Liver (tissue), 9 donors: Measurements from ENCODE around the gene MAP3K4. TPM values are rescaled to one million over a fixed set of nuclear protein-coding genes. Genes with fewer than 3 reads are reported as not detected.

ENCODE experiments used
- DNase-seq: peaks from one replicate; pipeline ENCODE4 v3.0.0-alpha.2; 2017; ENCODE audit warnings: low spot score
- H3K27ac ChIP-seq, 2 donors: one replicate each; pipeline ENCODE4 v1.7.0; 2013; ENCODE audit warnings: inconsistent platforms in 2 of 2, low read length in 2 of 2, control low read depth in 1 of 2, low read depth in 1 of 2, mild to moderate bottlenecking in 1 of 2
- H3K27me3 ChIP-seq, 4 donors: one replicate each; pipeline versions ENCODE4 v1.6.1 to v1.7.0; 2013; ENCODE audit warnings: low read length in 3 of 4, inconsistent platforms in 1 of 4, mild to moderate bottlenecking in 1 of 4, moderate library complexity in 1 of 4; ENCODE audit not compliant: control insufficient read depth in 4 of 4, insufficient read depth in 4 of 4
- H3K36me3 ChIP-seq, 4 donors: one replicate each; pipeline versions ENCODE4 v1.6.1 to v1.7.0; 2013; ENCODE audit warnings: low read length in 3 of 4, mild to moderate bottlenecking in 3 of 4, low read depth in 1 of 4, moderate library complexity in 1 of 4; ENCODE audit not compliant: control insufficient read depth in 4 of 4, insufficient read depth in 3 of 4
- H3K4me1 ChIP-seq, 4 donors: one replicate each; pipeline versions ENCODE4 v1.6.1 to v1.7.0; 2013; ENCODE audit warnings: low read length in 3 of 4, mild to moderate bottlenecking in 3 of 4, moderate library complexity in 1 of 4; ENCODE audit not compliant: control insufficient read depth in 4 of 4, insufficient read depth in 4 of 4
- H3K4me3 ChIP-seq, 3 donors: one replicate each; pipeline versions ENCODE4 v1.6.1 to v1.7.0; 2013; ENCODE audit warnings: low read length in 3 of 3, control low read depth in 1 of 3, low read depth in 1 of 3, mild to moderate bottlenecking in 1 of 3
- H3K9ac ChIP-seq, 2 donors: one replicate each; pipeline ENCODE4 v1.7.0; 2013; ENCODE audit warnings: low read length in 2 of 2, mild to moderate bottlenecking in 2 of 2, moderate library complexity in 2 of 2, control low read depth in 1 of 2, low read depth in 1 of 2
- H3K9me3 ChIP-seq, 4 donors: one replicate each; pipeline versions ENCODE4 v1.6.1 to v1.7.0; 2013; ENCODE audit warnings: low read length in 3 of 4; ENCODE audit not compliant: control insufficient read depth in 4 of 4
- ATF3 ChIP-seq: IDR thresholded peaks from 2 replicates; pipeline ENCODE4 v1.6.1; 2016; ENCODE audit warnings: antibody characterized with exemption
- EGR1 ChIP-seq, 2 donors: IDR thresholded peaks; 2 replicates each; pipeline ENCODE4 v1.6.1; 2016 to 2018; ENCODE audit warnings: antibody characterized with exemption in 2 of 2, low read depth in 2 of 2
- FOXA1 ChIP-seq: IDR thresholded peaks from 2 replicates; pipeline ENCODE4 v1.6.1; 2016; ENCODE audit warnings: antibody characterized with exemption
- FOXA2 ChIP-seq: IDR thresholded peaks from 2 replicates; pipeline ENCODE4 v1.6.1; 2016; ENCODE audit warnings: antibody characterized with exemption
- GABPA ChIP-seq, 2 donors: IDR thresholded peaks in 1 of 2; conservative IDR thresholded peaks in 1 of 2; 2 replicates each; pipeline ENCODE4 v1.6.1; 2016; ENCODE audit warnings: antibody characterized with exemption in 2 of 2, mild to moderate bottlenecking in 1 of 2, moderate library complexity in 1 of 2
- HNF4A ChIP-seq, 2 donors: conservative IDR thresholded peaks; 2 replicates each; pipeline ENCODE4 v1.6.1; 2016; ENCODE audit warnings: antibody characterized with exemption in 2 of 2, mild to moderate bottlenecking in 2 of 2
- HNF4G ChIP-seq: IDR thresholded peaks from 2 replicates; pipeline ENCODE4 v1.6.1; 2016; ENCODE audit warnings: antibody characterized with exemption
- JUND ChIP-seq, 2 donors: IDR thresholded peaks; 2 replicates each; pipeline ENCODE4 v1.6.1; 2016; ENCODE audit warnings: antibody characterized with exemption in 2 of 2
- MAX ChIP-seq: IDR thresholded peaks from 2 replicates; pipeline ENCODE4 v1.6.1; 2016; ENCODE audit warnings: antibody characterized with exemption
- NR2F2 ChIP-seq: IDR thresholded peaks from 2 replicates; pipeline ENCODE4 v1.6.1; 2016; ENCODE audit warnings: antibody characterized with exemption
- RAD21 ChIP-seq, 2 donors: IDR thresholded peaks; 2 replicates each; pipeline ENCODE4 v1.6.1; 2016; ENCODE audit warnings: antibody characterized with exemption in 2 of 2, mild to moderate bottlenecking in 2 of 2
- REST ChIP-seq: IDR thresholded peaks from 2 replicates; pipeline ENCODE4 v1.6.1; 2016; ENCODE audit warnings: antibody characterized with exemption, mild to moderate bottlenecking
- RXRA ChIP-seq, 2 donors: IDR thresholded peaks; 2 replicates each; pipeline ENCODE4 v1.6.1; 2017 to 2018; ENCODE audit warnings: antibody characterized with exemption in 2 of 2, mild to moderate bottlenecking in 1 of 2
- SP1 ChIP-seq: IDR thresholded peaks from 2 replicates; pipeline ENCODE4 v1.6.1; 2018; ENCODE audit warnings: antibody characterized with exemption, mild to moderate bottlenecking
- TAF1 ChIP-seq: conservative IDR thresholded peaks from 2 replicates; pipeline ENCODE4 v1.6.1; 2016; ENCODE audit warnings: antibody characterized with exemption, mild to moderate bottlenecking
- YY1 ChIP-seq: IDR thresholded peaks from 2 replicates; pipeline ENCODE4 v1.6.1; 2016; ENCODE audit warnings: antibody characterized with exemption, mild to moderate bottlenecking
- WGBS: extraction: QIAGEN DNeasy Blood & Tissue Kit; methylation state at CpG from one replicate; pipeline ENCODE4 v1.1.7; 2013; 5-methylcytosine and 5-hydroxymethylcytosine counted together
- polyA plus RNA-seq, 2 donors: library from polyadenylated mRNA; stranded (reverse) in 1 of 2; unstranded in 1 of 2; fragments of 200-250 nt in 1 of 2; fragments of >200 nt in 1 of 2; fragmentation: Nextera tagmentation in 1 of 2; extraction: Ambion mirVana in 1 of 2; gene quantifications; one replicate each; pipeline versions ENCODE4 v1.2.1 to v1.2.3, GENCODE V29; 2013 to 2015
- total RNA-seq, 2 donors: library from RNA; depleted of rRNA; stranded (reverse); fragments of >200 nt; gene quantifications; one replicate each; pipeline ENCODE4 v1.2.3, GENCODE V29; 2014
- TF ChIP-seq, protein P1 (sequence below): fragments of 150-350 bp; IDR thresholded peaks from 2 replicates; pipeline ENCODE4 v1.5.1; 2017; ENCODE audit warnings: improper control_type of control experiment, low read depth, low read length; ENCODE audit not compliant: missing input control
- TF ChIP-seq, protein P2 (sequence below): IDR thresholded peaks from 2 replicates; pipeline ENCODE4 v1.6.1; 2016; ENCODE audit warnings: antibody characterized with exemption
- donor health status: healthy.
- donor health status: healthy.
- donor health status: healthy.
- donor health status: healthy.
- donor health status: healthy.

Gene MAP3K4
- total and polyA plus RNA-seq, 4 donors: 4.3 to 20.0 (median 11.7) TPM

- H3K4me3 ChIP-seq: no peak overlapping the region
- no peak overlapping the region for H3K27ac ChIP-seq
- TF ChIP-seq FOXA2: no peak
- no peak for TF ChIP-seq EGR1 (IDR thresholded peaks at IDR 0.05; ENCODE audit: low read depth in 2 of 2)
- no peak for TF ChIP-seq JUND (IDR thresholded peaks at IDR 0.05)
- no peak for TF ChIP-seq SP1
- TF ChIP-seq MAX: no peak
- no peak for TF ChIP-seq YY1
- no peak for TF ChIP-seq NR2F2
- TF ChIP-seq, protein P1, sequence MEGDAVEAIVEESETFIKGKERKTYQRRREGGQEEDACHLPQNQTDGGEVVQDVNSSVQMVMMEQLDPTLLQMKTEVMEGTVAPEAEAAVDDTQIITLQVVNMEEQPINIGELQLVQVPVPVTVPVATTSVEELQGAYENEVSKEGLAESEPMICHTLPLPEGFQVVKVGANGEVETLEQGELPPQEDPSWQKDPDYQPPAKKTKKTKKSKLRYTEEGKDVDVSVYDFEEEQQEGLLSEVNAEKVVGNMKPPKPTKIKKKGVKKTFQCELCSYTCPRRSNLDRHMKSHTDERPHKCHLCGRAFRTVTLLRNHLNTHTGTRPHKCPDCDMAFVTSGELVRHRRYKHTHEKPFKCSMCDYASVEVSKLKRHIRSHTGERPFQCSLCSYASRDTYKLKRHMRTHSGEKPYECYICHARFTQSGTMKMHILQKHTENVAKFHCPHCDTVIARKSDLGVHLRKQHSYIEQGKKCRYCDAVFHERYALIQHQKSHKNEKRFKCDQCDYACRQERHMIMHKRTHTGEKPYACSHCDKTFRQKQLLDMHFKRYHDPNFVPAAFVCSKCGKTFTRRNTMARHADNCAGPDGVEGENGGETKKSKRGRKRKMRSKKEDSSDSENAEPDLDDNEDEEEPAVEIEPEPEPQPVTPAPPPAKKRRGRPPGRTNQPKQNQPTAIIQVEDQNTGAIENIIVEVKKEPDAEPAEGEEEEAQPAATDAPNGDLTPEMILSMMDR: no peak
- no peak for TF ChIP-seq RAD21 (IDR thresholded peaks at IDR 0.05)
- no peak for TF ChIP-seq TAF1
- TF ChIP-seq, protein P2, sequence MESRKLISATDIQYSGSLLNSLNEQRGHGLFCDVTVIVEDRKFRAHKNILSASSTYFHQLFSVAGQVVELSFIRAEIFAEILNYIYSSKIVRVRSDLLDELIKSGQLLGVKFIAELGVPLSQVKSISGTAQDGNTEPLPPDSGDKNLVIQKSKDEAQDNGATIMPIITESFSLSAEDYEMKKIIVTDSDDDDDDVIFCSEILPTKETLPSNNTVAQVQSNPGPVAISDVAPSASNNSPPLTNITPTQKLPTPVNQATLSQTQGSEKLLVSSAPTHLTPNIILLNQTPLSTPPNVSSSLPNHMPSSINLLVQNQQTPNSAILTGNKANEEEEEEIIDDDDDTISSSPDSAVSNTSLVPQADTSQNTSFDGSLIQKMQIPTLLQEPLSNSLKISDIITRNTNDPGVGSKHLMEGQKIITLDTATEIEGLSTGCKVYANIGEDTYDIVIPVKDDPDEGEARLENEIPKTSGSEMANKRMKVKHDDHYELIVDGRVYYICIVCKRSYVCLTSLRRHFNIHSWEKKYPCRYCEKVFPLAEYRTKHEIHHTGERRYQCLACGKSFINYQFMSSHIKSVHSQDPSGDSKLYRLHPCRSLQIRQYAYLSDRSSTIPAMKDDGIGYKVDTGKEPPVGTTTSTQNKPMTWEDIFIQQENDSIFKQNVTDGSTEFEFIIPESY: no peak
- TF ChIP-seq FOXA1: no peak
- no peak for TF ChIP-seq RXRA (IDR thresholded peaks at IDR 0.05)
- no peak for TF ChIP-seq GABPA (IDR thresholded peaks at IDR 0.05 in 1 of 2, conservative IDR thresholded peaks at IDR 0.05 in 1 of 2)
- TF ChIP-seq HNF4G: no peak
- TF ChIP-seq HNF4A (conservative IDR thresholded peaks at IDR 0.05): no peak
- TF ChIP-seq REST: no peak
- TF ChIP-seq ATF3: no peak
- no peak for DNase-seq
- peaks cover 4 to 17% (median 12%) of the 10 kb centered on the region in 4 donors for H3K36me3 ChIP-seq
- no peaks in the 10 kb centered on the region for H3K27me3 ChIP-seq
- no peak overlapping the region for H3K9ac ChIP-seq
- 89% methylated on average over 5 of the region's 5 CpGs for whole genome bisulfite sequencing
- no peaks in the 10 kb centered on the region for H3K4me1 ChIP-seq
- no peaks in the 10 kb centered on the region for H3K9me3 ChIP-seq
These were observed 82.4 kb downstream of the MAP3K4 start for GRCh38 chr6:161073930-161074329.
